PFSK-1 (cell line): ENCODE measurements around the gene GATB.

Experiments
- POLR2AphosphoS5 ChIP-seq: IDR thresholded peaks from 2 replicates; pipeline ENCODE4 v1.6.1; 2012; ENCODE audit warnings: low read depth, mild to moderate bottlenecking, control low read depth, low read length, moderate library complexity
- SIN3A ChIP-seq: IDR thresholded peaks from 2 replicates; pipeline ENCODE4 v1.6.1; 2012; ENCODE audit warnings: mild to moderate bottlenecking, low read length, moderate library complexity, borderline replicate concordance; ENCODE audit not compliant: insufficient read depth
- TAF1 ChIP-seq: IDR thresholded peaks from 2 replicates; pipeline ENCODE4 v1.6.1; 2012; ENCODE audit warnings: low read length, control low read depth, borderline replicate concordance; ENCODE audit not compliant: insufficient read depth
- TF ChIP-seq, protein P1 (sequence below), 2 experiments: IDR thresholded peaks; 2 replicates each; pipeline versions ENCODE4 v1.6.1 to v1.8.0; 2011 to 2012; ENCODE audit warnings: low read depth in 2 of 2, low read length in 2 of 2, control low read depth in 1 of 2, inconsistent platforms in 1 of 2, mild to moderate bottlenecking in 1 of 2, moderate library complexity in 1 of 2; ENCODE audit not compliant: insufficient read depth in 1 of 2

DNA sequence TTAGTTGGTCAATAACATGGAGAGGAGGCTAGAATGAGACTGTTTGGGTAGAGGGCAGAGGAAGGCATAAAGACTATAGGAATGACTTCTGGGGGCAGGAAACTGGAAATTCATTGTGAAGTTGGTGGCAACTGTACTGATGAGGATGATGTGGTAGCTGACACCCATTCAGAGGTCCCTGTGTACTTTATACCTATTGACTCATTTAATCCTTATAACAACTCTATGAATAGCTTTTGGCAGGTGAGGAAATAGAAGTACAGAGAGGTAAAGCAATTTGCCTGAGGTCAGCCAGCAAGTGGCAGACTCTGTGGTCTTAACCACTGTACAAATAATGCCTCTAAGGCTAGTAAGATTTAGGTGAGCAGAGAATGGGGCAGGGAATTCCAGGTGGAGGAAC lies 100.1 kb downstream of the GATB start:
- TF ChIP-seq, protein P1, sequence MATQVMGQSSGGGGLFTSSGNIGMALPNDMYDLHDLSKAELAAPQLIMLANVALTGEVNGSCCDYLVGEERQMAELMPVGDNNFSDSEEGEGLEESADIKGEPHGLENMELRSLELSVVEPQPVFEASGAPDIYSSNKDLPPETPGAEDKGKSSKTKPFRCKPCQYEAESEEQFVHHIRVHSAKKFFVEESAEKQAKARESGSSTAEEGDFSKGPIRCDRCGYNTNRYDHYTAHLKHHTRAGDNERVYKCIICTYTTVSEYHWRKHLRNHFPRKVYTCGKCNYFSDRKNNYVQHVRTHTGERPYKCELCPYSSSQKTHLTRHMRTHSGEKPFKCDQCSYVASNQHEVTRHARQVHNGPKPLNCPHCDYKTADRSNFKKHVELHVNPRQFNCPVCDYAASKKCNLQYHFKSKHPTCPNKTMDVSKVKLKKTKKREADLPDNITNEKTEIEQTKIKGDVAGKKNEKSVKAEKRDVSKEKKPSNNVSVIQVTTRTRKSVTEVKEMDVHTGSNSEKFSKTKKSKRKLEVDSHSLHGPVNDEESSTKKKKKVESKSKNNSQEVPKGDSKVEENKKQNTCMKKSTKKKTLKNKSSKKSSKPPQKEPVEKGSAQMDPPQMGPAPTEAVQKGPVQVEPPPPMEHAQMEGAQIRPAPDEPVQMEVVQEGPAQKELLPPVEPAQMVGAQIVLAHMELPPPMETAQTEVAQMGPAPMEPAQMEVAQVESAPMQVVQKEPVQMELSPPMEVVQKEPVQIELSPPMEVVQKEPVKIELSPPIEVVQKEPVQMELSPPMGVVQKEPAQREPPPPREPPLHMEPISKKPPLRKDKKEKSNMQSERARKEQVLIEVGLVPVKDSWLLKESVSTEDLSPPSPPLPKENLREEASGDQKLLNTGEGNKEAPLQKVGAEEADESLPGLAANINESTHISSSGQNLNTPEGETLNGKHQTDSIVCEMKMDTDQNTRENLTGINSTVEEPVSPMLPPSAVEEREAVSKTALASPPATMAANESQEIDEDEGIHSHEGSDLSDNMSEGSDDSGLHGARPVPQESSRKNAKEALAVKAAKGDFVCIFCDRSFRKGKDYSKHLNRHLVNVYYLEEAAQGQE (IDR thresholded peaks at IDR 0.05; ENCODE audit: insufficient read depth in 1 of 2, low read depth in 2 of 2, low read length in 2 of 2) = no peak
- no peak for TF ChIP-seq TAF1
- TF ChIP-seq POLR2AphosphoS5 = no peak
- TF ChIP-seq SIN3A = no peak
